Endodermal cell (in vitro differentiated cells): ENCODE data around the gene SIN3B. TPM values are rescaled to one million over a fixed set of nuclear protein-coding genes. Genes with fewer than 3 reads are reported as not detected.

Experiments
- DNase-seq: peaks from one replicate; pipeline ENCODE4 v3.0.0-alpha.2; 2017
- H3K27ac ChIP-seq: 2 replicates; pipeline ENCODE4 v1.5.1; 2013; ENCODE audit warnings: mild to moderate bottlenecking, low read depth, low read length, moderate library complexity
- H3K27me3 ChIP-seq: 2 replicates; pipeline ENCODE4 v1.6.1; 2013; ENCODE audit warnings: mild to moderate bottlenecking, low read length, moderate library complexity; ENCODE audit not compliant: insufficient read depth, control insufficient read depth, poor library complexity, severe bottlenecking
- H3K36me3 ChIP-seq: 2 replicates; pipeline ENCODE4 v1.7.0; 2013; ENCODE audit warnings: mild to moderate bottlenecking, low read length, moderate library complexity; ENCODE audit not compliant: control insufficient read depth, insufficient read depth
- H3K4me1 ChIP-seq: one replicate; pipeline ENCODE4 v1.7.0; 2013; ENCODE audit warnings: low read length; ENCODE audit not compliant: control insufficient read depth, insufficient read depth
- H3K4me3 ChIP-seq: 2 replicates; pipeline ENCODE4 v1.5.1; 2013; ENCODE audit warnings: mild to moderate bottlenecking, low read length, moderate library complexity
- H3K9ac ChIP-seq: 2 replicates; pipeline ENCODE4 v1.6.1; 2013; ENCODE audit warnings: mild to moderate bottlenecking, low read length, moderate library complexity; ENCODE audit not compliant: poor library complexity, severe bottlenecking; ENCODE audit errors: extremely low read depth
- H3K9me3 ChIP-seq: 2 replicates; pipeline ENCODE4 v1.6.1; 2013; ENCODE audit warnings: mild to moderate bottlenecking, low read length, moderate library complexity; ENCODE audit not compliant: control insufficient read depth
- H3K27ac Mint-ChIP-seq: 2 replicates; pipeline ENCODE4 v1.8.0; 2020; ENCODE audit warnings: mixed read lengths
- H3K27me3 Mint-ChIP-seq: 2 replicates; pipeline ENCODE4 v1.8.0; 2021; ENCODE audit warnings: mild to moderate bottlenecking, mixed read lengths; ENCODE audit not compliant: insufficient read depth
- H3K36me3 Mint-ChIP-seq: 2 replicates; pipeline ENCODE4 v1.8.0; 2020; ENCODE audit warnings: low read depth, mixed read lengths
- H3K4me1 Mint-ChIP-seq: 2 replicates; pipeline ENCODE4 v1.8.0; 2020; ENCODE audit warnings: mixed read lengths
- H3K4me3 Mint-ChIP-seq: 2 replicates; pipeline ENCODE4 v1.8.0; 2020; ENCODE audit warnings: mild to moderate bottlenecking, moderate library complexity, mixed read lengths
- H3K9me3 Mint-ChIP-seq: 2 replicates; pipeline ENCODE4 v1.8.0; 2020; ENCODE audit warnings: mild to moderate bottlenecking, mixed read lengths
- CTCF ChIP-seq: fragments of 200-600 bp; sonication (generic); conservative IDR thresholded peaks from 2 replicates; pipeline ENCODE4 v1.5.0; 2021; ENCODE audit warnings: antibody characterized with exemption, mild to moderate bottlenecking
- WGBS, 2 experiments: methylation state at CpG; one replicate each; pipeline versions ENCODE4 v1.1.5 to v1.1.7; 2013; ENCODE audit warnings: missing lambda C conversion rate in 2 of 2, mixed read lengths in 1 of 2; ENCODE audit not compliant: insufficient coverage in 1 of 2, insufficient read length in 1 of 2; 5-methylcytosine and 5-hydroxymethylcytosine counted together
- total RNA-seq, 2 donors: library from RNA; stranded (reverse); fragmentation: NEBNext Ultra II Directional in 1 of 2; extraction: Animal tissue kit (Norgen Biotek cat#: 25700) in 1 of 2; gene quantifications; 2 replicates in 1 of 2; 3 replicates in 1 of 2; pipeline ENCODE4 v1.2.1, GENCODE V29; 2021

SIN3B gene
- total RNA-seq, 2 donors from 2014 or later, result 68.0 to 78.4 TPM

- H3K27ac Mint-ChIP-seq, result no peak overlapping the region
- H3K27me3 ChIP-seq, result no peaks in the 10 kb centered on the region
- peaks cover 5% of the 10 kb centered on the region for H3K27me3 Mint-ChIP-seq
- peaks cover 25% of the 10 kb centered on the region for H3K9me3 Mint-ChIP-seq
- 92 to 100% methylated on average over 3 to 8 of the region's 8 CpGs for WGBS, 2 experiments
- H3K36me3 Mint-ChIP-seq, result peaks cover 39% of the 10 kb centered on the region
- TF ChIP-seq CTCF, result no peak
- no peaks in the 10 kb centered on the region for H3K4me1 ChIP-seq
- peaks cover 9% of the 10 kb centered on the region for H3K36me3 ChIP-seq
- peaks cover 14% of the 10 kb centered on the region for H3K9me3 ChIP-seq
- no peak for DNase-seq
- H3K9ac ChIP-seq, result no peak overlapping the region
- no peak overlapping the region for H3K4me3 Mint-ChIP-seq
- H3K4me3 ChIP-seq, result no peak overlapping the region
- no peak overlapping the region for H3K27ac ChIP-seq
- no peaks in the 10 kb centered on the region for H3K4me1 Mint-ChIP-seq
Observed at GRCh38 chr19:16880884-16881554, 51.8 kb downstream of the SIN3B start.

GRCh38 chr19:16882146-16882545 is 52.9 kb downstream of the SIN3B start:
- Mint-ChIP-seq H3K4me3 (no peak overlapping the region), H3K27ac (no peak overlapping the region), H3K4me1 (no peaks in the 10 kb centered on the region), H3K27me3 (peaks cover 5% of the 10 kb centered on the region), H3K9me3 (peaks cover 25% of the 10 kb centered on the region), H3K36me3 (peaks cover 37% of the 10 kb centered on the region)
- H3K9ac ChIP-seq, result no peak overlapping the region
- DNase-seq, result no peak
- 85 to 90% methylated on average over 2 to 3 of the region's 3 CpGs for WGBS, 2 experiments
- no peaks in the 10 kb centered on the region for H3K4me1 ChIP-seq
- H3K27ac ChIP-seq, result no peak overlapping the region
- no peak overlapping the region for H3K4me3 ChIP-seq
- no peaks in the 10 kb centered on the region for H3K27me3 ChIP-seq
- H3K36me3 ChIP-seq, result peaks cover 9% of the 10 kb centered on the region
- no peak for TF ChIP-seq CTCF
- peaks cover 14% of the 10 kb centered on the region for H3K9me3 ChIP-seq

GRCh38 chr19:16883522-16883921 is 54.3 kb downstream of the SIN3B start:
- no peak overlapping the region for H3K27ac Mint-ChIP-seq
- TF ChIP-seq CTCF, result no peak
- no peaks in the 10 kb centered on the region for H3K36me3 ChIP-seq
- H3K4me3 Mint-ChIP-seq, result no peak overlapping the region
- H3K27me3 ChIP-seq, result no peaks in the 10 kb centered on the region
- H3K27me3 Mint-ChIP-seq, result peaks cover 5% of the 10 kb centered on the region
- H3K4me1 ChIP-seq, result no peaks in the 10 kb centered on the region
- H3K9me3 ChIP-seq, result peaks cover 14% of the 10 kb centered on the region
- 87 to 100% methylated on average over 3 of the region's 3 CpGs for WGBS, 2 experiments
- no peak overlapping the region for H3K27ac ChIP-seq
- no peaks in the 10 kb centered on the region for H3K4me1 Mint-ChIP-seq
- no peak overlapping the region for H3K4me3 ChIP-seq
- peaks cover 25% of the 10 kb centered on the region for H3K9me3 Mint-ChIP-seq
- H3K9ac ChIP-seq, result no peak overlapping the region
- peaks cover 32% of the 10 kb centered on the region for H3K36me3 Mint-ChIP-seq
- DNase-seq, result no peak
